HG03460 (cell line): ENCODE data around the gene PPP2R3A.
"Not testable (repeated sequence)": the region's sequence is repeated elsewhere in the genome, so short reads cannot be mapped to it uniquely, and the experiment has no call there.

Experiments
- ATAC-seq: cut with Tn5 transposase; IDR thresholded peaks from one replicate; pipeline ENCODE4 v1.9.1; 2021; ENCODE audit not compliant: unreplicated experiment

PPP2R3A gene

GRCh38 chr3:136144397-136144796 is 178.9 kb downstream of the PPP2R3A start:
- not testable (repeated sequence) for ATAC-seq

- ATAC-seq = no peak
These were observed 181.6 kb downstream of the PPP2R3A start for GRCh38 chr3:136146981-136147729.

DNA sequence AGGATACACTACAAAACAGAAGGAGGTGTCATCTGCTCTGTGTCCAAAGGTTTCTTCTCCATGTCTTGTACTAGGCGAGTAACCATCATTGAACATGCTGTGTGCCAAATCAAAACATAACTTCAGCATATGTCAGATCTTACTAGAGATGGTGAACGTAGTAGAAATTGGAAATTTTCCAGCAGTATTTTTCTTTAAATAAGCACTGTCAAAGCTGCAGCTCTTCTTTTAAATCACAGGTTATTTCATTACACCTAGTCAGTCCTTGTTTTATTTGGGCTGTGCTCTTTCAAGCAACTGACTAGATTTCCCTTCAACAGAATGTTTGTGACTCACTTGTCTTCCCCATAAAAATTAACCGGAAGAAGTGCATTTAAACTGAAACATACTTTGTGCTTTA is 184.1 kb downstream of the PPP2R3A start:
- no peak for ATAC-seq

DNA sequence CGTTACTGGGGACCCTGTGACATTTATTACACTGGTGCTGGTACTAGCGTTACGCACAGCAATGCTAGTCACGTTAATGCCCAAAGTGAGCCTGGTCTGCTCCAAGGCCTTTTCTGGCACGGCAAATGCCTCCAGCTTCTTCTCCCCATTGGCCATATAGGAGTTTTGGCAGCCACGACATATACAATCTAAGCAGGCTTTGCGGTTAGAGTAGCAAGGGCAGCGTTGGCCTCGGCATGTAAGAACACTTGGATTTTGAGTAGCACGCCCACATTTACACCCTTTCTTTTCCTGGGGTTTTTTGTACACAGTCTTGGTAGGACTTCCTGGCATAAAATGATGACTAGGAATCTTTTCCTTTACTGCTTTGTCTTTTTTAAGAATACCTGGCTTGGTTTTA is 185.7 kb downstream of the PPP2R3A start:
- ATAC-seq = no peak

DNA sequence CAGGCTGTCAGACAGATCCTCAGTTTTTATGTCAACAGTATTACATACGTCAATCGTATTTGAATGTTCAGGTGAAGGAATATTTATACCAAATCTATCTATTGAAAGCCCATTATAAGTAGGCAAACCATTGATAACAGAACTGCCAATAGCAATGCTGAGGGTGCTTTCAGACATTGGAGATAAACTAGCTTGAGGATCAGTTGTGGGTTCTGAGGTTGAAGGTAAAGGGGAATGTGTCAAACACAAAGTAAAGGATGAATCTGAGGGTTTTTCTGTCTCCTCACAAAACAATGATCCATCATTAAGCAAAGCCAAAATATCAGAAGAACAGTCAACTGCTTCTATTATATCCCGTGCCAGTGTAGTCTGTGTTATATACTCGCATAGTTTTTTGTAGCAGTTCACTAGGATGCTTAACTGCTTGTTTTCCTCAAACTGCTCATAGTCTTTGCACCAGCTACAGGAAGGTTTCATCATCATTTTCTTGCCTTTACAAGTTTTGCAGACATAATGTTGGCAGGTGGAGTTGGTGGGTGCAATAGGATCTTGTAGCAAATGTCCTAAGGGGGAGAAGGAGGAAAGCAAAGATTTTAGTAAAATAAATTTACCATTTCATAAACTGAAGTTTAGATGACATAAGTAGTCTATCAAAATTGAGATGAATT is 186.8 kb downstream of the PPP2R3A start:
- ATAC-seq = no peak

- ATAC-seq = no peak
These were observed 187.4 kb downstream of the PPP2R3A start for GRCh38 chr3:136152963-136153362.

DNA sequence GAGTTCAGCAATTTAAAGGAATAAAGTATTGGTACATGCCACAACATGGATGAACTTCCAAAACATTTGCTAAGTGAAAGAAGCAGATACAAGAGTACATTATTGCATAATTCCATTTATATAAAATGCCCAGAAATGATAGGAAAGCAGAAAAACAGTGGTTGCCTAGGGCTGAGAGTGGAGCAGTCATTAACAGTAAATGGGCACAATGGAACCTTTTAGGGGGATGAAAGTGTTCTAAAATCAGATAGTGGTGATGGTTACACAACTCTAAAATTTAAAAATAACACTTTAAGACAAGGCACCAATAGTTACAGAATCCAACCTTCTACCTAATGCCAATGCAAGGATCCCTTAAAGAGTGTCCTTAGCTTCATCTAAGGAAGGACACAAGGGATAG is 196.0 kb downstream of the PPP2R3A start:
- ATAC-seq = no peak

- ATAC-seq = no peak
These were observed 196.8 kb downstream of the PPP2R3A start for GRCh38 chr3:136162322-136162721.

DNA sequence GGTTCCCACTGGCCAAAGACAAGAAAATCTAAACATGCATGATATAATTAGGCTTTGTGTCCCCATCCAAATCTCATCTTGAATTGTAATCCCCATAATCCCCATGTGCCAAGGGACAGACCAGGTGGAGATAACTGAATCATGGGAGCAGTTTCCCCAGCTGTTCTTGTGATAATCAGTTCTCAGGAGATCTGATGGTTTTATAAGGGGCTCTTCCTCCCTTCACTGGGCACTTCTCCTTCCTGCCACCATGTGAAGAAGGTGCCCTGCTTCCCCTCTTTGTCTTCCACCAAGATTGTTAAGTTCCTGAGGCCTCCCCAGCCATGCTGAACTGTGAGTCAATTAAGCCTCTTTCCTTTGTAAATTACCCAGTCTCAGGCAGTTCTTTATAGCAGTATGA is 198.1 kb downstream of the PPP2R3A start:
- not testable (repeated sequence) for ATAC-seq

DNA sequence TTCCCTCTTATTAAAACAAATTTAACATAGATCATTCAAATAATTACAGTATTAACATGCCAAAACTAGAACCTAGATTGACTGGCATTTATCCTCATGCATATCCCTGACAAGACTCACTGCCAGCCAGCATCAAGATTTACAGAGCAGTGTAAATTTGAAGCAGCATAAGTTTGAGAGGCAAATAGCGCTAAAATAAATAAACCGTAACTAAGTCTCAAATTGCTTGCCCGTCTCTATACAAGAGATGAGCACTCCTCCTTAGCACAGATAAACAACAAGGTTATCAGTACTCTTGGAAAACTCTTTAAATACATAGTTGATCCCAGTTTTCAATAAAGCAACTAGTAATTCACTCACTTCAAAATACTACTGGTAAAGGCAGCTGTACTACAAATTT is 201.0 kb downstream of the PPP2R3A start:
- ATAC-seq = no peak

- not testable (repeated sequence) for ATAC-seq
These were observed 202.7 kb downstream of the PPP2R3A start for GRCh38 chr3:136168236-136168635.

GRCh38 chr3:136171097-136171542 is 205.6 kb downstream of the PPP2R3A start:
- peak; percentile 49 for ATAC-seq

DNA sequence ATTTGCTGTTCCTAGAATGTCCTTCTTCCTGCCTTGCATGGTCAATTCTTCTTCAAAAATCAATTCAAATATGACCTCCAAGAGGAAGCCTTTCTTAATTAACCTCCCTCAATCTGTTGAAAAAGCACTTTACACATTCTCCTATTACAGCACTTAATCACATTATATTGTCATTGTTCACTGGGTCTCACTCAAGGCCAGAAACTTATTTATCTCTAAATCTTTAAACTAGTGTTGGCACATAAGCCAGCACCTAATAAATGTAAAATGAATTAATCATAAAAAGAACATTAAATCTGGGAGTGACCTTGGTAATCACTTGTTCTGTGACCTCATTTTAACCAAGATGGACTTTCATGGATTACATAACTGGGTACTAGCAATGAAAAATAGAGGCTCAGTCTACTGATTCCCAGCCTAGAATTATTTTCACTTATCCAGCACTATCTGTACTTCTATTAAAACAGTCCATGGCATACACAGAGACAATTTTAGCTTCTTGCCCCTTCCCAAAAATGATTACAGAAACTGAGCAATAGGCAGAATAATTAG is 208.5 kb downstream of the PPP2R3A start:
- no peak for ATAC-seq

DNA sequence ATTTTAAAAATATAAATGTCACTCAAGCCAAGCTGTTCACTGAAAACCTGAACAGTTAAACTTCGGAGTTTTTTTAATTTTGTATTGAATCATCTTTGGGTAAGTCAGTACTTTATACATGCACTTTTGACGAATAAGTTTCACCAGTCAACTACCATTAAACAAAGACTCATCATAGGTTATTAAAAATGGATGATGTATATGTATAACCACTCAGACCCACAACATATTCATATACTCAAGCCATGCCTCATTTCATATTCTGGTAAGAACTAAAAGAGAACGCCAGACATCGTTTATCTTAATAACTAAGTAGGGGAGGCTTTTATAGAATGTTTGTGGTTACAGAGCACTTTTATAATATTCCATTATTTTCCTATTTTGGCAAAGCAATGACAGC is 212.3 kb downstream of the PPP2R3A start:
- no peak for ATAC-seq

- no peak for ATAC-seq
These were observed 216.2 kb downstream of the PPP2R3A start for GRCh38 chr3:136181741-136182140.

GRCh38 chr3:136184703-136185102 is 219.2 kb downstream of the PPP2R3A start:
- ATAC-seq = no peak

- ATAC-seq = no peak
These were observed 220.8 kb downstream of the PPP2R3A start for GRCh38 chr3:136186344-136186743.

GRCh38 chr3:136186846-136187245 is 221.3 kb downstream of the PPP2R3A start:
- no peak for ATAC-seq

GRCh38 chr3:136187868-136188267 is 222.3 kb downstream of the PPP2R3A start:
- ATAC-seq = no peak

DNA sequence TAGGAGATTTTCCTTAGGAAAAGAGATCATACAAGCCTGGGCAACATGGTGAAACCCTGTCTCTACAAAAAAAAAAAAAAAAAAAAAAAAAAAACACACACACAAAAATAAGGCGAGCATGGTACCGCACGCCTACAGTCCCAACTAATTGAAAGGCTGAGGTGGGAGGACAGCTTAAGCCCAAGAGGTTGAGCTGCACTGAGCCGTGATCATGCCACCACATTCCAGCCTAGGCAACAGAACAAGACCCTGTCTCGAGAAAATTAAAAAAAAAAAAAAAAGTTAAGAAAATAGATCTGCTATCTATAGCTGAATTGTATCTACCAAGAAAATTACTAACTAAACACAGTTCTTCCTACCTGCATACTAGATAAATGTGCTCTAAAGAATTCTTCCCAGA is 223.5 kb downstream of the PPP2R3A start:
- no peak for ATAC-seq

DNA sequence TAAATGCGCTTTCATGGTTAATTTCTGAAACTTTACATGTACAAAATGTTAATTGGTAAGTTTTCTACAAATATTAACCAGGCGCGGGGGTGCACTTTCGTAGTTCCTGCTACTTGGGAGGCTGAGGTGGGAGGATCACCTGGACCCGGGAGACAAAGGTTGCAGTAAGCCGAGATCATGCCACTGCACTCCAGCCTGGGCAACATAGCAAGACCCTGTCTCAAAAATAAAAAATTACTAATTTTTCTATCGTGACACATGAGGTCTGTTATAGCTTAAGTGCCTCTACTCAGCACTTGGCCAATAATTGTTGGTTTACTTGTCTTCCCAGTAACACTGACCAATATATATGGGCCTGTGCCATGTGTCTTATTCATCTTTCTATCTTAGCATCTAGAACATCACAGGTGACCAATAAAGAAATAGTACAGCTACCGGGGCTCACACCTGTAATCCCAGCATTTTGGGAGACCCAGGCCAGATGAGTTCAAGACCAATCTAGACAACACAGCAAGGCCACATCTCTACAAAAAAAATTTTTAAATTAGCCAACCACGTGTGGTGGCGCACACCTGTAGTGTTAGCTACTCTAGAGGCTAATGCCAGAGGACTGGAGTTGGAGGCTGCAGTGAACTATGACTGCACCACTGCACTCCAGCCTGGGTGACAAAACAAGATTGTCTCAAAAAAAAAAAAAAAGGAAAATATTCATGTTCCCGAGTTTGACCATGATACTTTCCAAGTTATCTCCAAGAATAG is 224.5 kb downstream of the PPP2R3A start:
- no peak for ATAC-seq
